H9 (cell line): ENCODE data around the gene GNB1L. TPM values are rescaled to one million over a fixed set of nuclear protein-coding genes. Genes with fewer than 3 reads are reported as not detected.
A peak's percentile ranks its signal among the peaks of the same experiment; 100 is the strongest.

Experiments
- DNase-seq: peaks from one replicate; pipeline ENCODE4 v3.0.0-alpha.2; 2017
- H2AFZ ChIP-seq: one replicate; pipeline ENCODE4 v1.6.1; 2013; ENCODE audit warnings: mild to moderate bottlenecking, low read length, control low read depth, moderate library complexity
- H2AK5ac ChIP-seq: 2 replicates; pipeline ENCODE4 v1.6.1; 2013; ENCODE audit warnings: low read length, control low read depth, mixed read lengths; ENCODE audit not compliant: insufficient read length
- H2BK120ac ChIP-seq: one replicate; pipeline ENCODE4 v1.6.1; 2013; ENCODE audit warnings: low read depth, mild to moderate bottlenecking, low read length, control low read depth, inconsistent platforms; ENCODE audit not compliant: poor library complexity, severe bottlenecking
- H2BK12ac ChIP-seq: 2 replicates; pipeline ENCODE4 v1.6.1; 2013; ENCODE audit warnings: low read length, control low read depth, mixed read lengths, low read depth; ENCODE audit not compliant: insufficient read length
- H2BK15ac ChIP-seq: 2 replicates; pipeline ENCODE4 v1.6.1; 2013; ENCODE audit warnings: low read depth, low read length, control low read depth
- H2BK20ac ChIP-seq: one replicate; pipeline ENCODE4 v1.6.1; 2013; ENCODE audit warnings: low read depth, mild to moderate bottlenecking, low read length, control low read depth, inconsistent platforms; ENCODE audit not compliant: poor library complexity, severe bottlenecking
- H2BK5ac ChIP-seq: 2 replicates; pipeline ENCODE4 v1.6.1; 2013; ENCODE audit warnings: low read length, control low read depth, mixed read lengths; ENCODE audit not compliant: insufficient read length
- H3K14ac ChIP-seq: 2 replicates; pipeline ENCODE4 v1.6.1; 2013; ENCODE audit warnings: low read length, control low read depth; ENCODE audit not compliant: insufficient read depth
- H3K18ac ChIP-seq: 2 replicates; pipeline ENCODE4 v1.6.1; 2013; ENCODE audit warnings: low read depth, mild to moderate bottlenecking, mixed read lengths, low read length, control low read depth; ENCODE audit not compliant: insufficient read length
- H3K23ac ChIP-seq: 2 replicates; pipeline ENCODE4 v1.6.1; 2013; ENCODE audit warnings: low read length, control low read depth, mixed read lengths, low read depth; ENCODE audit not compliant: insufficient read length
- H3K23me2 ChIP-seq: 2 replicates; pipeline ENCODE4 v1.6.1; 2013; ENCODE audit warnings: low read depth, mild to moderate bottlenecking, mixed read lengths, low read length, control low read depth; ENCODE audit not compliant: insufficient read length, poor library complexity, severe bottlenecking
- H3K27ac ChIP-seq: 2 replicates; pipeline ENCODE4 v1.5.1; 2013; ENCODE audit warnings: low read length, control low read depth, mixed read lengths, low read depth; ENCODE audit not compliant: insufficient read length
- H3K27me3 ChIP-seq: 2 replicates; pipeline ENCODE4 v1.6.1; 2013; ENCODE audit warnings: low read length, control low read depth, inconsistent platforms; ENCODE audit not compliant: insufficient read depth
- H3K4ac ChIP-seq: 2 replicates; pipeline ENCODE4 v1.6.1; 2013; ENCODE audit warnings: low read depth, mild to moderate bottlenecking, control low read depth, inconsistent platforms, low read length, moderate library complexity
- H3K4me1 ChIP-seq: 2 replicates; pipeline ENCODE4 v1.6.1; 2013; ENCODE audit warnings: low read length, control low read depth, inconsistent platforms; ENCODE audit not compliant: insufficient read depth
- H3K4me2 ChIP-seq: 2 replicates; pipeline ENCODE4 v1.6.1; 2013; ENCODE audit warnings: low read length, control low read depth, mixed read lengths; ENCODE audit not compliant: insufficient read length, insufficient read depth
- H3K56ac ChIP-seq: 2 replicates; pipeline ENCODE4 v1.6.1; 2013; ENCODE audit warnings: low read depth, mild to moderate bottlenecking, mixed read lengths, low read length, control low read depth; ENCODE audit not compliant: insufficient read length
- H3K79me1 ChIP-seq: 2 replicates; pipeline ENCODE4 v1.6.1; 2013; ENCODE audit warnings: low read depth, mild to moderate bottlenecking, moderate library complexity, low read length, control low read depth, inconsistent platforms; ENCODE audit not compliant: insufficient read depth, poor library complexity, severe bottlenecking
- H3K79me2 ChIP-seq: 2 replicates; pipeline ENCODE4 v1.6.1; 2013; ENCODE audit warnings: low read length, control low read depth, inconsistent platforms; ENCODE audit not compliant: insufficient read depth
- H3K9ac ChIP-seq: 2 replicates; pipeline ENCODE4 v1.6.1; 2013; ENCODE audit warnings: low read length, control low read depth, mixed read lengths; ENCODE audit not compliant: insufficient read length; ENCODE audit errors: extremely low read depth
- H3K9me3 ChIP-seq: one replicate; pipeline ENCODE4 v1.6.1; 2013; ENCODE audit warnings: low read depth, low read length, inconsistent platforms; ENCODE audit not compliant: control insufficient read depth
- H3T11ph ChIP-seq: one replicate; pipeline ENCODE4 v1.6.1; 2013; ENCODE audit warnings: mild to moderate bottlenecking, low read length, control low read depth, inconsistent platforms
- H4K20me1 ChIP-seq: one replicate; pipeline ENCODE4 v1.6.1; 2013; ENCODE audit not compliant: control insufficient read depth, insufficient read length, insufficient read depth
- H4K5ac ChIP-seq: 2 replicates; pipeline ENCODE4 v1.6.1; 2013; ENCODE audit warnings: low read depth, mild to moderate bottlenecking, mixed read lengths, low read length, control low read depth; ENCODE audit not compliant: insufficient read length
- H4K8ac ChIP-seq: replicated peaks from 2 replicates; pipeline ENCODE4 v1.6.1; 2013; ENCODE audit warnings: low read length, control low read depth, mixed read lengths, low read depth; ENCODE audit not compliant: insufficient read length
- H4K91ac ChIP-seq: 2 replicates; pipeline ENCODE4 v1.6.1; 2013; ENCODE audit warnings: low read depth, mild to moderate bottlenecking, moderate library complexity, mixed read lengths, low read length, control low read depth; ENCODE audit not compliant: insufficient read length
- H3K27ac Mint-ChIP-seq, 3 experiments: 2 replicates in 2 of 3; 3 replicates in 1 of 3; pipeline ENCODE4 v1.8.0; 2020 to 2021; ENCODE audit warnings: mixed read lengths in 3 of 3, mild to moderate bottlenecking in 1 of 3, moderate library complexity in 1 of 3
- H3K27me3 Mint-ChIP-seq: 2 replicates; pipeline ENCODE4 v1.8.0; 2021; ENCODE audit warnings: low read depth, mild to moderate bottlenecking, moderate library complexity, mixed read lengths
- H3K36me3 Mint-ChIP-seq, 3 experiments: 2 replicates in 2 of 3; 3 replicates in 1 of 3; pipeline ENCODE4 v1.8.0; 2020 to 2021; ENCODE audit warnings: low read depth in 3 of 3, mixed read lengths in 3 of 3; ENCODE audit not compliant: insufficient read depth in 1 of 3
- H3K4me1 Mint-ChIP-seq, 2 experiments: 2 replicates each; pipeline ENCODE4 v1.8.0; 2020; ENCODE audit warnings: mixed read lengths in 2 of 2
- H3K4me3 Mint-ChIP-seq, 2 experiments: 2 replicates in 1 of 2; 3 replicates in 1 of 2; pipeline ENCODE4 v1.8.0; 2020 to 2021; ENCODE audit warnings: mild to moderate bottlenecking in 2 of 2, mixed read lengths in 2 of 2, moderate library complexity in 1 of 2
- H3K9me3 Mint-ChIP-seq, 2 experiments: 2 replicates in 1 of 2; 3 replicates in 1 of 2; pipeline ENCODE4 v1.8.0; 2020; ENCODE audit warnings: mild to moderate bottlenecking in 2 of 2, mixed read lengths in 2 of 2, moderate library complexity in 1 of 2
- CTCF ChIP-seq: fragments of 200-600 bp; sonication (generic); conservative IDR thresholded peaks from 3 replicates; pipeline ENCODE4 v1.8.0; 2021; ENCODE audit warnings: antibody characterized with exemption, mild to moderate bottlenecking
- WGBS: extraction: QIAGEN DNeasy Blood & Tissue Kit; methylation state at CpG from one replicate; pipeline ENCODE4 v1.1.7; 2013; ENCODE audit warnings: missing lambda C conversion rate, low lambda C conversion rate, mixed read lengths; ENCODE audit not compliant: insufficient read length; ENCODE audit errors: extremely low coverage; 5-methylcytosine and 5-hydroxymethylcytosine counted together
- total RNA-seq: library from RNA; stranded (reverse); gene quantifications from 2 replicates; pipeline ENCODE4 v1.2.1, GENCODE V29; 2021

GNB1L gene
- total RNA-seq, 1 experiment from 2014 or later = 22.4 TPM

GRCh38 chr22:19850763-19851109 lies 3.9 kb downstream of the GNB1L start:
- Histone ChIP-seq H2BK5ac (no peak overlapping the region), H3K27me3 (no peaks in the 10 kb centered on the region), H2BK120ac (no peak overlapping the region), H2BK20ac (no peak overlapping the region), H3K79me1 (peaks cover 10% of the 10 kb centered on the region), H2AK5ac (no peak overlapping the region), H2BK15ac (no peak overlapping the region), H3K14ac (no peak overlapping the region; the same call in 1 of the 2 replicates), H3K9me3 (no peaks in the 10 kb centered on the region), H3K9ac (no peak overlapping the region), H3K4me2 (no peak overlapping the region), H2BK12ac (no peak overlapping the region), H3K56ac (no peak overlapping the region), H4K91ac (no peak overlapping the region), H3K23me2 (peaks cover 16% of the 10 kb centered on the region), H2AFZ (no peak overlapping the region), H3K4ac (no peak overlapping the region), H3K4me1 (no peaks in the 10 kb centered on the region; the same call in 1 of the 2 replicates), H3K79me2 (peaks cover 13% of the 10 kb centered on the region; the same call in 1 of the 2 replicates), H3K23ac (no peak overlapping the region), H4K5ac (no peak overlapping the region), H3T11ph (no peak overlapping the region), H4K8ac (no peak overlapping the region), H4K20me1 (no peaks in the 10 kb centered on the region), H3K27ac (no peak overlapping the region), H3K18ac (no peak overlapping the region)
- peak overlapping the region in 1 of 2 experiments; percentile 54; a peak in 1 of 5 replicates for H3K4me3 Mint-ChIP-seq
- no CpG with 5 or more reads among the region's 9 CpGs for WGBS
- no peaks in the 10 kb centered on the region; a peak in 1 of 5 replicates for H3K9me3 Mint-ChIP-seq
- peaks cover 28 to 35% of the 10 kb centered on the region in 2 experiments for H3K4me1 Mint-ChIP-seq
- peaks cover 40 to 63% (median 53%) of the 10 kb centered on the region in 3 experiments; a peak in 6 of 7 replicates for H3K36me3 Mint-ChIP-seq
- peak overlapping the region; percentile 62 to 90 (median 85); a peak in 5 of 7 replicates for H3K27ac Mint-ChIP-seq
- DNase-seq = no peak
- no peak for TF ChIP-seq CTCF
- H3K27me3 Mint-ChIP-seq = no peaks in the 10 kb centered on the region; the same call in 1 of the 2 replicates
